Activated naive CD8-positive, alpha-beta T cell treated with anti-CD3 and anti-CD28 coated beads, Interleukin-2, amount 10 ng/mL, durations not matched to agents 7 days and 5 days (primary cell): Measurements from ENCODE around the gene ZNF618. TPM values are rescaled to one million over a fixed set of nuclear protein-coding genes. Genes with fewer than 3 reads are reported as not detected.
A peak's percentile ranks its signal among the peaks of the same experiment; 100 is the strongest.

Source experiments
- ATAC-seq: fragments of 150-1000 bp; cut with Tn5 transposase; one replicate; pipeline ENCODE4 v1.10.0; 2021; ENCODE audit warnings: low read depth, moderate library complexity
- POLR2A ChIA-PET: fragments of 350-600 bp; sonication (Branson Sonifier 250); formaldehyde crosslinking; loops from one replicate; lab custom pipeline; 2021; ENCODE audit warnings: antibody characterized with exemption; lab: Charles Lee
- DNase-seq: peaks from one replicate; pipeline ENCODE4 v3.0.0; 2021
- H3K27ac Mint-ChIP-seq: one replicate; pipeline ENCODE4 v1.8.0; 2022; ENCODE audit warnings: mild to moderate bottlenecking, mixed read lengths
- H3K27me3 Mint-ChIP-seq: one replicate; pipeline ENCODE4 v1.8.0; 2022; ENCODE audit warnings: mild to moderate bottlenecking, moderate library complexity, mixed read lengths
- H3K36me3 Mint-ChIP-seq: one replicate; pipeline ENCODE4 v1.8.0; 2021; ENCODE audit warnings: mild to moderate bottlenecking, mixed read lengths
- H3K4me1 Mint-ChIP-seq: one replicate; pipeline ENCODE4 v1.8.0; 2021; ENCODE audit warnings: mixed read lengths
- H3K4me3 Mint-ChIP-seq: one replicate; pipeline ENCODE4 v1.8.0; 2022; ENCODE audit warnings: mild to moderate bottlenecking, moderate library complexity, mixed read lengths
- H3K9me3 Mint-ChIP-seq: one replicate; pipeline ENCODE4 v1.8.0; 2021; ENCODE audit warnings: mixed read lengths
- total RNA-seq, 2 experiments: library from RNA; stranded (reverse); gene quantifications; one replicate each; pipeline ENCODE4 v1.2.3, GENCODE V29; 2021

The ZNF618 gene
- total RNA-seq, 2 experiments from 2014 or later: 0.60 to 0.75 TPM

GRCh38 chr9:113951032-113951372 lies 74.9 kb downstream of the ZNF618 start:
- POLR2A ChIA-PET: no interaction called here
- no peaks in the 10 kb centered on the region for H3K27me3 Mint-ChIP-seq
- no peak overlapping the region for H3K27ac Mint-ChIP-seq

DNA sequence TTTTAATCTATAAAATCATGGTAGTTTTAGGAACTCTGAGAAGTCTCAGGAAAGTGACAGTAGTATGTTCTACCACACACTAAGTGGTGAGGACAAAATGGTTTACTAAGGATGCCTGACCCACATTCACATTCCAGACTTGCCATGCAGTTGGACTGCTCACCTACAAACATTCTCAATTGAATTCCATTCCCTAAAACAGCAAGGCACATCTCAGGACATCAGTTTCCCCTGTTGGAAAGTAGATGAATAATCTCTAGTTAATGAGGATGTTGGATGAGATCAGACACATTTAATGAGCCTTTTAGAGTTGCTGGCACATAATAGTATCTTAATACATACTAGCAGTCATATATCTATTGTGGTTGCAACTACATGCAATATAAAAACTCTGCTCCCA lies 76.6 kb downstream of the ZNF618 start:
- Mint-ChIP-seq H3K27me3 (no peaks in the 10 kb centered on the region), H3K4me3 (no peak overlapping the region), H3K9me3 (no peaks in the 10 kb centered on the region), H3K27ac (no peak overlapping the region), H3K36me3 (no peaks in the 10 kb centered on the region), H3K4me1 (no peaks in the 10 kb centered on the region)
- no peak for DNase-seq
- no peak for ATAC-seq
- POLR2A ChIA-PET: no interaction called here

More at GRCh38 chr9:113951032-113951372, 74.9 kb downstream of the ZNF618 start:
- no peaks in the 10 kb centered on the region for H3K9me3 Mint-ChIP-seq
- H3K36me3 Mint-ChIP-seq: no peaks in the 10 kb centered on the region
- H3K4me3 Mint-ChIP-seq: no peak overlapping the region
- H3K4me1 Mint-ChIP-seq: no peaks in the 10 kb centered on the region
- ATAC-seq (no peak), DNase-seq (no peak)

- no peaks in the 10 kb centered on the region for H3K9me3 Mint-ChIP-seq
- H3K4me3 Mint-ChIP-seq: no peak overlapping the region
- no peaks in the 10 kb centered on the region for H3K36me3 Mint-ChIP-seq
- DNase-seq (no peak), ATAC-seq (no peak)
- no peak overlapping the region for H3K27ac Mint-ChIP-seq
- POLR2A ChIA-PET: no interaction called here
- no peaks in the 10 kb centered on the region for H3K27me3 Mint-ChIP-seq
- H3K4me1 Mint-ChIP-seq: no peaks in the 10 kb centered on the region
Measured at GRCh38 chr9:113953531-113953930, 77.4 kb downstream of the ZNF618 start.

- H3K36me3 Mint-ChIP-seq: no peaks in the 10 kb centered on the region
- no peaks in the 10 kb centered on the region for H3K9me3 Mint-ChIP-seq
- POLR2A ChIA-PET: no interaction called here
- H3K4me1 Mint-ChIP-seq: no peaks in the 10 kb centered on the region
- no peak for DNase-seq
- H3K27ac Mint-ChIP-seq: no peak overlapping the region
- no peaks in the 10 kb centered on the region for H3K27me3 Mint-ChIP-seq
- H3K4me3 Mint-ChIP-seq: no peak overlapping the region
- no peak for ATAC-seq
Measured at GRCh38 chr9:113954591-113954990, 78.5 kb downstream of the ZNF618 start.

- ATAC-seq (no peak), DNase-seq (no peak)
- Mint-ChIP-seq H3K4me1 (no peaks in the 10 kb centered on the region), H3K36me3 (no peaks in the 10 kb centered on the region), H3K27ac (no peak overlapping the region), H3K4me3 (no peak overlapping the region), H3K27me3 (no peaks in the 10 kb centered on the region), H3K9me3 (no peaks in the 10 kb centered on the region)
- POLR2A ChIA-PET: no interaction called here
Measured at GRCh38 chr9:113955076-113955752, 79.1 kb downstream of the ZNF618 start.

DNA sequence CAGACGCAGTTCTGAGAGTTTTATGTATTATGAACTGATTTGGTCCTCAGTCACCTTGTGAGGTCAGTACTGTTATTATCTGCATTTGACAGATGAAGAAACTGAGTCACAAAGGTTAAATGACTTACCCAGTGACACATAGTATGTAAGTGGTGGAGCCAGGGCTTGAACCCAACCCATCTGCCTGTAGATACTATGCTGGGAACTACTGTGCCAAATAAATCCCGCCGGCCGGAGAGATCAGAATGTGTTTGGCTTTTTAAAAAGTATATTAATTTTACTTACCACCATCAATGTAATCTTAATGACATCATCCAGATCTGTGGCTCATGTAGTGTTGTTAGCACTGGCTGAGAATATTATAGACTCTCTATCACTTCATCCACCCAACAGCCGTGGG lies 80.8 kb downstream of the ZNF618 start:
- ATAC-seq (no peak), DNase-seq (no peak)
- no peaks in the 10 kb centered on the region for H3K9me3 Mint-ChIP-seq
- POLR2A ChIA-PET: no interaction called here
- no peak overlapping the region for H3K4me3 Mint-ChIP-seq
- no peaks in the 10 kb centered on the region for H3K36me3 Mint-ChIP-seq
- no peak overlapping the region for H3K27ac Mint-ChIP-seq
- no peaks in the 10 kb centered on the region for H3K27me3 Mint-ChIP-seq
- no peaks in the 10 kb centered on the region for H3K4me1 Mint-ChIP-seq

- H3K27ac Mint-ChIP-seq: no peak overlapping the region
- H3K27me3 Mint-ChIP-seq: no peaks in the 10 kb centered on the region
- ATAC-seq (no peak), DNase-seq (no peak)
- H3K9me3 Mint-ChIP-seq: no peaks in the 10 kb centered on the region
- no peak overlapping the region for H3K4me3 Mint-ChIP-seq
- POLR2A ChIA-PET: no interaction called here
- H3K36me3 Mint-ChIP-seq: no peaks in the 10 kb centered on the region
- H3K4me1 Mint-ChIP-seq: no peaks in the 10 kb centered on the region
Measured at GRCh38 chr9:113957351-113957750, 81.2 kb downstream of the ZNF618 start.

DNA sequence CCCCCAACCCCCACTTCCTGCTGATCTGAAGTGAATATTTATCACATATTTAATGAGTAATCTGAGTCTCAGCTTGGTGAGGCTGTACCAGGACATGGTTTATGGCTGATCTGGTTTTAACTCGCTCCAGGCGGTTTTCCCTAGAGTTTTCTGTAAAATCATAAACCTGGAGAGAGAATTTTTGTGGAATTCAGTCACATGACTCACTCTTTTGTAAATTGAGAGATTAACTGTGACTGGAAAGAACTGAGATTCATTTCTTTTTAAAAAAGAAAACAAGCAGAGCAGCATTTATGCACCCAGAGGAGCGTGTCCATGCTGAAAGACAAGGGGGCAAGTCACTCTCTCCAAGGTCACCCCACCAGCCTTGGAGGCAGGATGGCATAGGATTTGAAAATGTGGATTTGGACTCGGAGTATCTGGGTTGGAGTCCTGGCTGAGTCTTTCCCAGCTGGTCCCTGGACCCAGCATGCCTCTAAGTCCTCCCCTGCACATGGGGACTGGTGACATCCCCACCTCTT lies 81.8 kb downstream of the ZNF618 start:
- H3K4me3 Mint-ChIP-seq: no peak overlapping the region
- ATAC-seq (no peak), DNase-seq (no peak)
- no peaks in the 10 kb centered on the region for H3K9me3 Mint-ChIP-seq
- H3K27ac Mint-ChIP-seq: no peak overlapping the region
- POLR2A ChIA-PET: no interaction called here
- H3K4me1 Mint-ChIP-seq: no peaks in the 10 kb centered on the region
- no peaks in the 10 kb centered on the region for H3K27me3 Mint-ChIP-seq
- H3K36me3 Mint-ChIP-seq: no peaks in the 10 kb centered on the region

DNA sequence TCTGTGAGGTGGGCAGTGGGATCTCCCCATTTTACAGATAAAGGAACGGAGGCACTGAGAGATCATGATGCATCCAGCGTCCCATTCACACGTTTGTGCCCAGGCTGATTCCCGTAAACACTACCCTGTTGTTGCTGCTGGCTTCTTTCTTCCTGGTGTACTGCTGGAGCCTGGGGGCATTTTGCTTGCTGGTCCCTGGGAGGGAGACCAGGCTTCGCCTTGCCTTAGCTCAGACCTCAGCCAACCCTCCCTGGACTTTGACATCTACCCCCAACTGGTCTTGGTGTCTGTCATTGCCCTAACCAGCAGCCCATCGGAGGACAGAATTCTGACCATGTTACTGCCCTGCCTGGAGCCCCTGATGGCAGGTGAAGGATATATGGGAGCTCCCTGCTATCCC lies 82.4 kb downstream of the ZNF618 start:
- Mint-ChIP-seq H3K4me1 (no peaks in the 10 kb centered on the region), H3K27me3 (no peaks in the 10 kb centered on the region), H3K4me3 (no peak overlapping the region), H3K27ac (no peak overlapping the region), H3K36me3 (no peaks in the 10 kb centered on the region), H3K9me3 (no peaks in the 10 kb centered on the region)
- DNase-seq (no peak), ATAC-seq (no peak)
- POLR2A ChIA-PET: no interaction called here

- Mint-ChIP-seq H3K27ac (no peak overlapping the region), H3K36me3 (no peaks in the 10 kb centered on the region), H3K4me1 (no peaks in the 10 kb centered on the region), H3K9me3 (no peaks in the 10 kb centered on the region), H3K27me3 (no peaks in the 10 kb centered on the region), H3K4me3 (no peak overlapping the region)
- DNase-seq (no peak), ATAC-seq (no peak)
- POLR2A ChIA-PET: no interaction called here
Measured at GRCh38 chr9:113960768-113961167, 84.7 kb downstream of the ZNF618 start.

DNA sequence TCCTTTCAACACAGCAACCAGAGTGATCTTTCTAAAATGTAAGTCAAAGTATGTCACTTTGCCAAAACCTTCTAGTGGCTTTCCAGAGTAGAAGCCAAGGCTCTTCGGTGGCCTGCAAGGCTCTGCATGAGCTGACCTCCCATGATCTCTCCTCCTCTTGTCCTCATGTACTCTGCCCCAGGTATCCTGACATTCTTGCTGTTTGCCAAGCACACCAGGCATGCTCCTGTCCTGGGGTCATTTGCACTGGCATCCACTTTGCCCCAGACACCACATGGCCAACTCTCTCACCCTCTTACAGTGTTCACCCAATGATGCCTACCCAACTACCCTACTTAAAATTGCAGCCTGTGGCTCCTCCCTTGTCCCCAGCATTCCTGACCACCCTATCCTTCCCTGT lies 86.3 kb downstream of the ZNF618 start:
- DNase-seq (no peak), ATAC-seq (no peak)
- Mint-ChIP-seq H3K9me3 (no peaks in the 10 kb centered on the region), H3K27ac (no peak overlapping the region), H3K36me3 (no peaks in the 10 kb centered on the region), H3K4me1 (no peaks in the 10 kb centered on the region), H3K4me3 (no peak overlapping the region), H3K27me3 (no peaks in the 10 kb centered on the region)
- POLR2A ChIA-PET: no interaction called here

DNA sequence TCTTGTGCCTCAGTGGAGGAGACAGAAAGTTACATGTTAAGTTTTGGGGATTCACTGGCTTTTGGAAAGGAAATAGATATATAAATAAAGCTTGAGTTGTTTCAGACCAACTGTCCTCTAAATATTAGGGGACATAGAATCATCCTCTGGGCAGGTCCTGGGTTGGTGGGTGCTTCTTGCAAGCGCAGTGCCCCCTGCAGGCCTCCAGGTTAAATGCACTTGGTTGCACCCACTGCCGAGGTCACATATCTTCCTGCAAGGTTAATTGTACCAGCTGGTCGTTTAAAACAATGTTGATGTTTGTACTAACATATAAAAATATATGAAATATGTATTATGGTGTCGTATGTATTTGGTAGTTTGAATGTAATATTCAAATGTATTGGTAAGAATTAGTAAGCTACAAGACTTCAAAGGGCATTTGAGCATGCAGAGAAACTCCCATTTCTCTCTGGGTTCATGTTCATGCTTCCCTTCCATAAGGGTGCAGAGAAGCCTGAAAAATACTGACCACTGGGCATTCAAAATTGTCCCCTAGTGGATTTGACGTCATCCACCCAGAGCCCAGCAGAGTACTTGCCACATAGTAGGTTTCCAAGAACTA lies 87.0 kb downstream of the ZNF618 start:
- Mint-ChIP-seq H3K9me3 (no peaks in the 10 kb centered on the region), H3K27ac (no peak overlapping the region), H3K4me1 (no peaks in the 10 kb centered on the region), H3K36me3 (no peaks in the 10 kb centered on the region), H3K27me3 (no peaks in the 10 kb centered on the region), H3K4me3 (no peak overlapping the region)
- ATAC-seq (no peak), DNase-seq (peak; percentile 40)
- POLR2A ChIA-PET: no interaction called here

DNA sequence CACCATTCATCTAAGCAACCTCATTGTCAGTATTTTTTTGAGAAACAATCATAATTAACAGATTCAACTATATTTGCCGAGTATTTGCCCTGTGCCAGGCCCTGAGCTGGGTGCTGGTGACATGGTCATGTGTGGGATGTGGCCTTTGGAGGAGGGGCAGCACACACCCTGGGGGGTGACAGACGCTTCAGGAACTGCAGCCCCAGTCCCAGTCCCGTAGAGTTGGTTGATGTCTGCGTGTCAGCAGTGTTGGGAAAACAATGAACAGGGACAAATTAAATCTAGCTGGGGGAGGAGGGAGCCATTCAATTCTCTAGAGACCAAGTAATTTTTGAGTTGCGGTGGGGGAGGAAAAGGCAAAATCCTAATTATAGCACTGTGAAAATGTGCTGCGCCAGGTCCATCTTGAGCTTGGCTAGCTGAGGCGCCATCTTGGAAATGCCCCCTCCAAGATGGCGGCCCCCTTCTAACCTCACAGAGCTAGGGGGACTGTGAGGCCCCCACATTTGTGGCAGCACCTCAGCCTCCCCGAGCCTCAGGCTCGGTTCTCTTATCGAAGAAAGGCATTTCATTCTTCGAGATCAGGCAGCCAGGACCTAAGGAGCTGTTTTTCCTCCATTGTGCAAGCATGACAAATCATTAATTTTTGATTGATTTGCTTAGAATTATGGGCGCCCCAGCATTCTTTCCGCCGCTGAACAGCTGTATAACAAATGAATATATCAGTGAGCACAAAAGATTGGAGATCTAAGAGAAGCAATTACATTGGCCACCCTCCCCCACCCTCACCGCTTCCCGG lies 87.8 kb downstream of the ZNF618 start:
- Mint-ChIP-seq H3K27ac (no peak overlapping the region), H3K9me3 (no peaks in the 10 kb centered on the region), H3K27me3 (no peaks in the 10 kb centered on the region), H3K4me3 (no peak overlapping the region), H3K36me3 (no peaks in the 10 kb centered on the region), H3K4me1 (no peaks in the 10 kb centered on the region)
- no peak for ATAC-seq
- no peak for DNase-seq
- POLR2A ChIA-PET: no interaction called here
